Heart left ventricle (tissue), 16 donors: ENCODE measurements around the gene TMC6. TPM values are rescaled to one million over a fixed set of nuclear protein-coding genes. Genes with fewer than 3 reads are reported as not detected.
A peak's percentile ranks its signal among the peaks of the same experiment; 100 is the strongest.

Experiments used
- ATAC-seq, 4 donors: fragments of 200-7000 bp; cut with Tn5 transposase; one replicate each; pipeline ENCODE4 v1.9.1; 2020 to 2022; ENCODE audit warnings: moderate library complexity in 4 of 4, mild to moderate bottlenecking in 3 of 4, moderate number of reproducible peaks in 1 of 4
- DNase-seq, 5 donors: peaks; one replicate each; pipeline ENCODE4 v3.0.0-alpha.2; 2020
- H3K27ac ChIP-seq, 12 donors: fragments of 200-600 bp; sonication (generic) in 4 of 12; one replicate each; pipeline versions ENCODE4 v1.5.0 to v1.8.0; 2016 to 2022; ENCODE audit warnings: mild to moderate bottlenecking in 2 of 12
- H3K27me3 ChIP-seq, 9 donors: fragments of 200-600 bp; sonication (generic) in 2 of 9; one replicate each; pipeline versions ENCODE4 v1.5.1 to v1.8.0; 2016 to 2022; ENCODE audit warnings: mild to moderate bottlenecking in 3 of 9
- H3K36me3 ChIP-seq, 9 donors: fragments of 200-600 bp; sonication (generic) in 2 of 9; one replicate each; pipeline versions ENCODE4 v1.5.0 to v1.8.0; 2018 to 2022; ENCODE audit warnings: mild to moderate bottlenecking in 2 of 9
- H3K4me1 ChIP-seq, 12 donors: fragments of 200-600 bp; sonication (generic) in 4 of 12; one replicate each; pipeline versions ENCODE4 v1.5.0 to v1.8.0; 2016 to 2022; ENCODE audit warnings: mild to moderate bottlenecking in 3 of 12
- H3K4me3 ChIP-seq, 12 donors: fragments of 200-600 bp; sonication (generic) in 4 of 12; one replicate each; pipeline versions ENCODE4 v1.5.0 to v1.8.0; 2017 to 2022; ENCODE audit warnings: mild to moderate bottlenecking in 9 of 12, moderate library complexity in 4 of 12
- H3K9me3 ChIP-seq, 12 donors: fragments of 200-600 bp; sonication (generic) in 4 of 12; one replicate each; pipeline versions ENCODE4 v1.5.0 to v1.8.0; 2016 to 2022; ENCODE audit warnings: mild to moderate bottlenecking in 1 of 12
- CTCF ChIP-seq, 12 donors: fragments of 200-600 bp; sonication (generic) in 4 of 12; IDR thresholded peaks; one replicate each; pipeline versions ENCODE4 v1.5.0 to v1.8.0; 2018 to 2022; ENCODE audit warnings: antibody characterized with exemption in 12 of 12, mild to moderate bottlenecking in 5 of 12
- POLR2A ChIP-seq, 2 donors: fragments of 450-650 bp; IDR thresholded peaks; one replicate each; pipeline ENCODE4 v1.6.1; 2017; ENCODE audit warnings: antibody characterized with exemption in 2 of 2, mild to moderate bottlenecking in 2 of 2, moderate library complexity in 2 of 2
- WGBS, 4 donors: extraction: QIAGEN DNeasy Blood & Tissue Kit in 2 of 4; methylation state at CpG; one replicate each; pipeline versions ENCODE4 v1.1.5 to v1.1.7; 2013 to 2018; 5-methylcytosine and 5-hydroxymethylcytosine counted together
- intact Hi-C, 10 donors: fragments of 100-400 bp; cut with DNase I; formaldehyde crosslinking; loops; one replicate each; pipeline versions ENCODE4 v1.11.1 to v1.14.2; 2022
- polyA plus RNA-seq, 2 donors: library from polyadenylated mRNA; stranded (reverse); fragments of 200-250 nt; gene quantifications; one replicate each; pipeline ENCODE4 v1.2.3, GENCODE V29; 2013
- total RNA-seq, 9 donors: library from RNA; depleted of rRNA in 2 of 9; stranded (reverse); fragments of >200 nt in 2 of 9; fragmentation: NEBNext Ultra II Directional in 3 of 9; extraction: Animal tissue kit (Norgen Biotek cat#: 25700) in 3 of 9; gene quantifications; one replicate each; pipeline versions ENCODE4 v1.1.0 to v1.2.4, GENCODE V29; 2016 to 2023
- donor health status: ischemic (EF 13 %, LVEDD 7.1; RV severe dilation, severe dysfunction).
- donor health status: healthy with polysubstance abuse.
- donor health status: DM: no; HTN: yes; CAD: no.
- donor health status: DM: no; HTN: no; CAD: no.
- donor health status: ischemic (EF 25% LVEDD 6.9; RV normal size, moderate dysfunction).
- donor health status: ischemic (EF 25% LVEDD 5.7; RV mildly dilated, moderate dysfunction).
- donor health status: healthy.
- donor health status: DM: yes; HTN: yes; CAD: no.
- donor health status: ischemic (EF 35%, LVEDD 5.7; RV mildly dilated, moderate dysfunction).
- donor health status: nonischemic (EF 11% LVEDD 7.7; RV severe dilation, severe dysfunction).
- donor health status: DM: yes; HTN: yes; CAD: no.
- donor health status: PGD.
- donor health status: ischemic (EF 29% LVEDD 5.4; RV normal size, mild dysfunction).
- donor health status: nonischemic (EF 23%, LVEDD 6.1; RV moderate dilation, normal function).

TMC6 gene
- total and polyA plus RNA-seq, 11 donors, result 31.2 to 139 (median 69.9) TPM

- intact Hi-C loops, result no loop called here
- Histone ChIP-seq H3K36me3 (peaks cover 0 to 25% (median 5%) of the 10 kb centered on the region in 9 donors), H3K27ac (peak overlapping the region; percentile 78 to 96 (median 86)), H3K4me1 (peaks cover 7 to 55% (median 40%) of the 10 kb centered on the region in 12 donors), H3K4me3 (peak overlapping the region; percentile 56 to 99 (median 72)), H3K27me3 (no peaks in the 10 kb centered on the region), H3K9me3 (no peaks in the 10 kb centered on the region)
- WGBS, 4 donors, result 0 to 27% (median 10%) methylated on average over 1 to 38 of the region's 38 CpGs
- ATAC-seq, result peak; percentile 15 to 50 (median 38)
- TF ChIP-seq CTCF (IDR thresholded peaks at IDR 0.05) (no peak), POLR2A (IDR thresholded peaks at IDR 0.05) (no peak)
- peak; percentile 65 to 74 (median 69) for DNase-seq
Observed at GRCh38 chr17:78168903-78169793, 40.6 kb upstream of the TMC6 start.

- 0 to 10% (median 1%) methylated on average over 2 to 84 of the region's 84 CpGs for WGBS, 4 donors
- peak; percentile 89 for TF ChIP-seq POLR2A (IDR thresholded peaks at IDR 0.05)
- TF ChIP-seq CTCF (IDR thresholded peaks at IDR 0.05), result no peak
- peaks cover 2 to 47% (median 32%) of the 10 kb centered on the region in 12 donors for H3K4me1 ChIP-seq
Observed at GRCh38 chr17:78168242-78168902, 39.8 kb upstream of the TMC6 start, which contains the start of gene SYNGR2. Gene SYNGR2 (plus strand): TSS chr17:78168581. CDS start chr17:78168617, 36 bp downstream.

GRCh38 chr17:78166416-78166815 is 37.9 kb upstream of the TMC6 start:
- Histone ChIP-seq H3K4me1 (peaks cover 0 to 27% (median 13%) of the 10 kb centered on the region in 12 donors), H3K27me3 (no peaks in the 10 kb centered on the region), H3K4me3 (no peak overlapping the region), H3K36me3 (peaks cover 0 to 10% (median 0%) of the 10 kb centered on the region in 9 donors), H3K27ac (no peak overlapping the region), H3K9me3 (no peaks in the 10 kb centered on the region)
- no peak for TF ChIP-seq CTCF (IDR thresholded peaks at IDR 0.05)
- no peak for TF ChIP-seq POLR2A (IDR thresholded peaks at IDR 0.05)
- no peak for ATAC-seq
- intact Hi-C loops, result no loop called here
- DNase-seq, result no peak
- WGBS, 4 donors, result 78 to 86% (median 82%) methylated on average over 5 to 6 of the region's 6 CpGs

More at GRCh38 chr17:78168242-78168902, 39.8 kb upstream of the TMC6 start, which contains the start of gene SYNGR2:
- intact Hi-C loops, result no loop called here
- ATAC-seq, result peak in 3 of 4 donors; percentile 51 to 80 (median 77)
- H3K36me3 ChIP-seq, result peaks cover 0 to 25% (median 5%) of the 10 kb centered on the region in 9 donors
- H3K27ac ChIP-seq, result peak within 1 kb of the TSS; percentile 78 to 96 (median 86)
- DNase-seq, result peak; percentile 83 to 93 (median 88)
- H3K4me3 ChIP-seq, result peak within 1 kb of the TSS; percentile 56 to 99 (median 72)
- no peaks in the 10 kb centered on the region for H3K9me3 ChIP-seq
- no peaks in the 10 kb centered on the region for H3K27me3 ChIP-seq
